MV-4-11 (cell line): ENCODE measurements around the gene TMCO2.

Experiments
- DNase-seq: peaks from one replicate; lab custom pipeline; 2025; lab: John Stamatoyannopoulos, UW

TMCO2 gene

DNA sequence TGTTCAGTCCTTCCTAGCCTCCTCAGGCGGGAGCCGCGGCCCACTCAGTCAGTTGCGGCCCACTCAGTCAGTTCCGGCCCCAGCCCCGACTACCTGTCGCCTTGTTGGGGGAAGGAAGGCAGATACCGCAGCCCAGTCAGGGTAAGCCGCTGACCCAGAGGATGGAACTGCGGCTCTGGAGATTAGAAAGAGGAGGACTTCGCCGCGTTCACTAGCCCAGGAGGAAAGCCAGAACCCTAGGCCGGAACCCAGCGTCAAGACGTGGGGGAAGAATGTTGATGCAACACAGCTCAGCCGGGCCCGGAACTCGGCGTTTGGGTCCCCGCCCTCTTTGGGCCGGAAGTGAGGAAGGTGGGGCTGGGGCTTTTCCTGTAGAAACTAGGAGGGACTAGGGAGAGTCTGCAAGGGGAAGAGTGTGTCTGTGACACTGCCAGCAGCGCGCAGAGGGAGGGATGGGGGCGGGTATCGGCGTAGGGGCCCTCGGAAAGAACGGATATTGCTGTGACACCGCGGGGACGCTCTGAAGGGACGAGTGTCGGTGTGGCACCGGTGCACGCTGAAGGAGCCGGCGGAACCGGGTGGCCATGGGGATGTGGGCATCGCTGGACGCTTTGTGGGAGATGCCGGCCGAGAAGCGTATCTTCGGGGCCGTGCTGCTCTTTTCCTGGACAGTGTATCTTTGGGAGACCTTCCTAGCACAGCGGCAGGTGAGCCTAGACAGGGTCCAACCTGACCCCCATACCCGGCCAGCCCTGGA lies 10.1 kb downstream of the TMCO2 start, which contains the start of gene ZMPSTE24:
Gene ZMPSTE24 (plus strand): TSS at position 549 of the 757 bp plus-strand sequence. CDS start 36 bp downstream, at position 585.
- peak; percentile 96 for DNase-seq

DNA sequence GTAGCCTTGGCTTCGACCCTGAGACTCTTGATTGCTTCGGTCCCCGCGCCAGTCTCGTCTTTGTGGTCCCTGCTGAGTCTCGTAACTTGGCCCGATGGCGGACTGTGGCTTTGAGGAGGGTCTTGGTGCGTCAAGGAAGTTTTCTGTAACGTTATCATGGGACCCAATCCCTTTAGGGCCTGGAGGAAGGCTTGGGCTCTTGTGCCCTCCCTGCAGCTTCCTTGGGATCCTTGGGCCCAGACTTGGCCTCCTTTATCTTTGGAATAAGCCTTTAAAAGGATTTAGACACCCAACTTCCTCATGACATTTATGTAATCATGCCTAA lies 10.7 kb downstream of the TMCO2 start:
- peak; percentile 25 for DNase-seq

DNA sequence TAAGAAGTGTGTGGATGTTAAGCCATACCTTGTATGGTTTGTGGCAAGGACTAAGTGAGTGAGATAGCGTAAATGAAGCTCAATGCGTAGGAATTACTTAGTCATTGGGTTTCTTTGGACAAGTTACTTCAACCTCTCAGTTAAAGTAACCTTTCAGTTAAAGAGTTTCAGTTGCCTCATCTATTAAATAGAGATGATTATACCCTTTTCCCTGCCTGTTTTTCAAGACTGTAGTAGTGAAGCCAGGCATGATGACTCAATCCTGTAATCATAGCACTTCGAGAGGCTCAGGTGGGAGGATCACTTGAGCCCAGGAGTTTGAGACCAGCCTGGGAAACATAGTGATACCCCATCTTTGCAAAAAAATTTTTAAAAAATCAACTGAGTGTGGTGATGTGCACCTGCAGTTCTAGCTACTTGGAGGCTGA lies 16.6 kb downstream of the TMCO2 start:
- DNase-seq: no peak

DNA sequence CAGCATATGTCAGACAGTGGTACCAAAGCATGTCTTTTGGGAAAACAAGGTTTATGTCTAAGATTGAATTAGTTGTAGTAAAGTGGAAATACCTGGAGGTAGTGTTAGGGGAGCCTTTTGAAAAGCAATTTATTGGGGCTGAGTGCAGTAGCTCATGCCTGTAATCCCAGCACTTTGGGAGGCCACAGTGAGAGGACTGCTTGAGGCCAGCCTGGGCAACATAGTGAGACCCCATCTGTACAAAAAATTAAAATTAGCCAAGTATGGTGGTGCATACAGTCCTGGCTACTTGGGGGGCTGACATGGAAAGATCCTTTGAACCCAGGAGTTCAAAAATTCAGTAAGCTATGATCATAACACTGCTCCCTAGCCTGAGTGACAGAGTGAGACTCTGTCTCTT lies 17.6 kb downstream of the TMCO2 start:
- no peak for DNase-seq

DNA sequence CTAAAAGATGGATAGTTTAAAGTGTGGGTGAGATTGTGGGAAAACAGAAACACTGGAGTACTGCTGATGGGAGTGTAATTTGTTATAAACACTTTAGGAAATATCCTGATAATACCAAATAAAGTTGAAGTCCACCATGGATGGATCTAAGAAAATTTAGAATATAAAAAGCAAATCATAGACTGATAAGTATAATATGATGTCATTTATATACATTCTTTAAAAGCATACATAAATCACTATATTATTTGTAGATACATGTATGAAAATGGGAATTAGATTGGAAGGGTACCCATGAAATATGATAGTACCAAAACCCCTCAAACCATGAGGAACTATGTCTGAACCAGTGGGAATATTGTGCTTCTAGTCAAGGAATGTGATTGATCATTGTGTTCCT lies 18.2 kb downstream of the TMCO2 start:
- DNase-seq: no peak

DNA sequence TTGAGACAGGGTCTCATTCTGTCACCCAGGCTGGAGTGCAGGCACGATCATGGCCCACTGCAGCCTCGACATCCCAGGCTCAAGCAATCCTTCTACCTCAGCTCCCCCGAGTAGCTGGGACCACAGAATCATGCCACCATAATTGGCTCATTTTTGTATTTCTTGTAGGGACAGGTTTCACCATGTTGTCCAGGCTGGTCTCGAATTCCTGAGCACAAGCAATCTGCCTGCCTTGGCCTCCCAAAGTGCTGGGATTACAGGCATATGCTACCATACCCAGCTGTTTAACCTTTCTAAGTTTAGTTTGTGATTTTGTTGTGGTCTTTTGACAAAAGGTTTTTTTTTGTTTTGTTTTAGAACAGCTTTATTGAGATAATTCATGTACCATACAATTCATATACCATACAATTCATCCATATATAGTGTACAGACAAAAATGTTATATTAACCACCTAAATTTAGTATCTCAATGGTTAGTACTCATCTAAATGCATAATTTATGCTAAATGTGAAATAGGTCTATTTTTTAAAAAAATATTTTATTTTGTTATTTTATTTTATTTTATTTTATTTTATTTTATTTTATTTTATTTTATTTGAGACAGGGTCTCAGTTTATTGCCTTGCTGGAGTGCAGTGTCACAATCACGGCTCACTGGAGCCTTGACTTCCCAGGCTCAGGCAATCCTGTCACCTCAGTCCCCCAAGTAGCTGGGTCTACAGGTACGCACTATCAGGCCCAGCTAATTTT lies 19.2 kb downstream of the TMCO2 start:
- DNase-seq: no peak

DNA sequence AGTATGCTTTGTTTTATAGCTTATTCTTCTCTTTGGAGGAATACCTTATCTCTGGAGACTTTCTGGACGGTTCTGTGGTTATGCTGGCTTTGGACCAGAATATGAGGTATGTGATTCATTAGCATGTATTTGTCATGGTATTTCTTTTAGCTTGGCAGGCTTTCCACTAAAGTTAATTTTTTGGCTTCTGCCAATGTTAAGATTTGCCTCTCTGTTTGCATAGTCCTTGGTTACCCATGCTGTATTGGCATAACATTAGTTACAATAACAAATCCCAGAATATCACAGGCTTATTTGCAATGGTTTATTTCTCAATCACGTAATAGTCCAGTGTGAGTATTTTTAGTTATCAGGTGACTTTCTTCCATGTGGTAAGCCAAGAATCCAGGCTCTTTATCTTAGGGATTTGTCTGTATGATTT lies 20.0 kb downstream of the TMCO2 start:
- no peak for DNase-seq

DNA sequence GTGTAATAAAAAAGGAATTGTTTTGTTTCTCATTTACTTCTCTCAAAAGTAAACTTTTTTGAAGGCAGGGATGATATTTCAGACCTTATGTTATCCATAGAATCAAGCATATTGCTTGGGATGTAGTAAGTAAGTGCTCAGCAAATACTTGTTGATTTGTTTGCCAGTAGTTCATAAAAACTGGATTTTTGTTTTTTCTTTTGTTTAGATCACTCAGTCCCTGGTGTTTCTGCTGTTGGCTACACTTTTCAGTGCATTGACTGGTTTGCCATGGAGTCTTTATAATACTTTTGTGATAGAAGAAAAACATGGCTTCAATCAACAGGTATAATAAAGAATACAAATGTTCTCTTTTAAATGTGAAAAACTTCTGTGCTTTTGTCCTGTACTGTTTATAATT lies 20.5 kb downstream of the TMCO2 start:
- DNase-seq: no peak

DNA sequence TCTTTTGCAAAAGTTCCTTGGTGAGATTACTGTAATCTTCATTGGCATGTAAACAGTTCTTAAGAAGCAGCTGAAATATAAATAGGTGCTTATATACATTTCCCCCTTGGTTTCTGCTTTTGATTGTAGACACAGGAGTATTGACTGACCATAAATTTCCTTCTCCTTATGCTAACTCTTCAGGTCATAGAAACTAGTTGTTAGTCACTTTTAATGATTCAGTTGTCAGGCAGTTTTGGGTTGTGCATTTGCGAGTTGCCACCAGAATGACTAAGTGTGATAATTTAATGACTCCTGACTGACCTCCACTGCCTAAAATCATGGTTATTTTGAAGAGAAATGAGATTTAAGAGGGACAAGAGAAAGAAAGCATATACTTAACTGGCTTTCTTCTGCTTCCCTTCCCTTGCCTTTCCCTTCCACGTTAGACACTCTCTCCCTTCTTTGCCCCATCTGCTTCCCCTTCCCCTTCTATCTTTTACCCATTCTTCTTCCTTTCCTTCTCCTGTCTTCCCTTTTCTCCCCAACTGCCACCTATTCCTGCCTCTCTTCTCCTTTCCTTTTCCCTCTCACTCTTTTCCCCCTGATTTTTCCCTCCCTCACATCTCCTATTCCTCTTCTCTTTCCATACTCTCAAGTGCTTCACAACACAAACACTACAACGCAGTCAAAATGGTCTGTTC lies 22.6 kb downstream of the TMCO2 start:
- DNase-seq: peak; percentile 9

DNA sequence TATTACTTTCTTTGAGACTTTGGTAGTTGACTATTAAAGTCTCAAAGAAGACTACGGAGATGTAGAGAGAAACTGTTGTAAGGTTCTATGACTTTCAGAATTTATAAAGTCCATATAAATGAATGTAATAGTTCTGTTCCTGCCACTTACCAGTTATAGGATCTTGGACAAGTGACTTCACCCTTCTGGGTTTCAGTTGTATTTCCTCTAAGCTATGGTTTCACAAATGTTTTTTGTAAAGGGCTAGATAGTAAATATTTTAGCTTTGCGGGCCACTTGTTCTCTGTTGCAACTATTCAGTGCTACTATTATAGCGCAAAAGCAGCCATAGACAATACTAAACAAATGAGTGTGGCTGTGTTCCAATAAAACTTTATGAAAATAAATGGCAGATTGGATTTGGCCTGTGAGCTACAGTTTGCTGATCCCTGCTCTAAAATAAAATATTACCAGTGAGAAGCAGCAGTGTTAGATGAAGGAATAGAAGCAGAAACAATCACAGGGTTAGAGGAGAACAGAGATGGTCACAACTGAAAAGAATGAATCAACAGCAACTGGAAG lies 25.0 kb downstream of the TMCO2 start:
- peak; percentile 68 for DNase-seq

DNA sequence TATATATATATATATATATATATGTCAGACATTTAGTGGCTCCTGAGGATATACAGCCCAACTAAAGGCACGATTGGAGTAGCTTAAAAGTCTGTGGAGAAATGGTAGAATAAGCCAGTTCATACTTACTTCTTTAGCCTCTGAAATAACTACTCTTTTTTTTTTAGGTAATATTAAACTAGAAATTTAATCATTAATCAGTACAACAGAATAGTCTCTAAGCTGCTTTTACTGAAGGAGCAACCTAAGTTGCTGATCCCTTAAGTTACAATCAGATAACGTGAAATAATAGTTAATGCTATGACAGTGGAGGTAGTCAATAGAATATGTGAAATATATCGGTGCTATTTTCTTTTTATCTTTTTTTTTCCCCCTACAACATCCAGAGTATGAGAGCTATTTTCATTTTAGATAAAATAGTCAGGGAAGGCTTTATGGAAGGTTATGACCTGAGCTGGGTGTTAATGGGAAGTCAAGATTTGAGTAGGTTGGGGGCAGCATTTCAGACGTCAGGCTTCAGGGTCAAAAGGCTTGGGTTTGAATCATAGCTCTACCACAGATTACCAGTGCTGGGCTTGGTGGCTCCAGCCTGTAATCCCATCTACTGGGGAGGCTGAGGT lies 25.9 kb downstream of the TMCO2 start:
- DNase-seq: no peak

DNA sequence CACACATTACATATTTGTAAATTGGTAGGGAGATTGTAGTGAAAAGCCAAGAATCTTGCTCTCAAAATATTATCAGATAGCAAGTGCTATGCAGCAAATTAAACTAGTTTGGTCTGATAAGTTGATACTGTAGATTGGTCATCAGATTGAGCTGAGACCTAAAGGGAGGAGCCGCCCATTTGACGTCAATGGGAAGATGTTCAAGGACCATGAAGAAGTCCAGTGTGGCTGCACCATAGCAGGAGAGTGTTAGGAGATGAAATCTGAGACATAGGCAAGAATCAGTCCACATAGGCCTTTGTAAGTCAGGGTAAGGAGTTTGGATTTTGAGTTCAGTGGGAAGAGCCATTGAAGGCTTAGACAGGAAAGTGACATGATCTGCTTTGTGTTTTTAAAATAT lies 26.6 kb downstream of the TMCO2 start:
- no peak for DNase-seq

DNA sequence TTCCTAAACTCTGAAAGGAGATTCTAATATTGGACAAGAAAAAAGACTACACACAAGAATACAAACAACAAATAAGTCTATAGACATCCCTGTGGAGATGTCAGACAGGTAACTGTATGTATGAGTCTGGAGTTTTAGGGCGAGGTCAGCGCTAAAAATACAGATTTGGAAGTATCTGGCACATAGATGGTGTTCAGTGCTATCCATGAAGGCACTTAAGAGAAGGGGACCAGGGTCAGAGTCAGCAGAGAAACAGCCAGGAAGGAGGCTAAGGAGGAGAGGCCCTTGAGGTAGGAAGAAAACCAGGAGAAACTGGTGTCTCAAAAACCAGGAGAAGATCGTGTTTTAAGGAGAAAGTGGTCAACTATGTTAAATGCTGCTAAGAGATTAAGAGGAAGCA lies 28.4 kb downstream of the TMCO2 start:
- DNase-seq: no peak

DNA sequence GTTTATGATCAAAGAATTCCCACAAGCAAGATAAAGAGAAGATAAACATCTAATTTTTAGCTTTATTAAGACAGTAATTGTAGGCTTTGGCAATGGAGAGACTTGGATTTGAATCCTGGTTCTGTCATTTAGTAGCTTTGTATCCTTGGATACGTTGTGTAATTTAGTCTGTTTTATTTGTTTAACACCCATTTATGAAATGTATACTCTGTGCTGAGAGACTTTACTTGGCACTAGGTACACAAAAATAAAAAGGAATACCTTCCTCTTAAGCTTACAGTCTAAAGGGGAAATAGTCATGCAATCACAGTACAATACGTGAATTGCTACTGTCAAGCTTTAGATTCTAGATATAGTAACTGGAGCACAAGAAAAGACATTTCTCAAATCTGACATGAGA lies 34.1 kb downstream of the TMCO2 start:
- DNase-seq: no peak

DNA sequence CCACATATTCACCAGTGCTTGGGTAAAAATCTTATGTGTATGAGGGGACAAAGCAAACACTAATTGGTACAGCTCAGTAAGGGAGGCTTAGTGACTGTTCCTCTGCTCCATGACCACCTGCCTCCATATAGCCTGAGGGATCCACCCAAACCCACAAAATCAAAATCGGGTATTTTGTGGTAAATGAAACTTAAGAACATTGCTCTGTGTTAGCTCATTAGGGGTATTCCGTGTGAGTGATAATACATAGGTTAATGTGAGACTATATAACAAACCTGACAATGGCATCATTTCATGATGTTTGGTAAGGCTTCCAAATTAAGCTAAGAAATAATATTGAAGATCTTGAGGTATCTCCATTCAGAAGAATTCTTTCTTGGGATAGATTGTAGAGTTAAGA lies 43.6 kb downstream of the TMCO2 start:
- no peak for DNase-seq

DNA sequence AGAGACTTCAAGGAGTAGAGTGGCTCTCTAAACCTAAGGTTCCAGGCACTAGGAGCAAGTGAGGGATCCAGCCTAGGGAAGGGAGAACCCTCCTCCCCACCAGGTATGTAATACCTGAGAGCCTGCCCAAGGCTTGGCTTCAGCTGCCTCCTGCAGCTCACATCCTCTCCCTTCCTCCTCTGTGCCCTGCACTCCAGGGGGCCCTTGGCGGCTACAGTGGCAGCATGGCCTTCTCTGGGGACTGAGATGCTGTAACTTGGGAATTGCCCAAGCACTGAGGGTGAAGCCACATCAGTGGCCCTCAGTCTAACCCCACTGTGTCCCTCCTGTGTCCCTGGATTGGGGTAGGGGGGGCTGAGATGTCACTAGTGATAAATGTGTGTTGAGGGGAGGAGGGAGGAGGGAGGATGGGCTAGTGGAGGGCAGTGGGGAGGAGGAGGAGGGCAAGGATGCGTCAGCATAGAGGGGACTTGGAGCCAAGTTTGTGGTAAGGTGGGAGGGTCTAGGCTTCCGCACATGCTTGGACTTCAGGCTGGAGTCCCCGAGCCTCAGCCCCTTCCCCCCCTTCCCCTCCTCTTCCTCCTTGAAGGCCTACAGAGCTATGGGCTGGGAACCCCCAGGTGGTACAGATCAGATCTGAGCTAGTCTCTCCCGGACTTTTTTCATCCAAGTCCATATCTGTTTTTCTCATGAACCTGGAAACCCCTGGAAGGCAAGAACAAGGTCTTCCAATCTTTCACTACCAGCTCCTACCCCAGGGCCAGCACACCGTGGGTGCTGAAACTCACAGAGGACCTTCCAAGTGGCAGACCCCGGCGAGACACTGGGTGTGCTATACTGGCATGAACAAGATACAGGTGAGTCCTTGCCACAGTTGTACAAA lies 51.9 kb downstream of the TMCO2 start:
- DNase-seq: no peak

DNA sequence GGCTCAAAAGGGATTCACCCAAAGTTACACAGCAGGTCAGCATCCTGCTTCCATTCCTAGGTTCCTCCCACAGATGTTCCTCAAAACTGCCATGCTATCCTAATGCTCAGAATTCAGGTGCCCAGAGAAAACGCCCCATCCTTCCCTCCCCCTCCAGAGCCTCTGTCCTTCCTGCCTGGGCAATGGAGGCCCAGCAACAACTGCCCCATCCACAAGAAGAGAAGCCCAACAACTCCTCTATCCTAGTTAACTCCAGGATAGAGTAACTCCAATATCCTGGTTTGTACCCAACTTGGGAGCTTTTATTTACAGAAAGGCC lies 52.5 kb downstream of the TMCO2 start:
- no peak for DNase-seq

DNA sequence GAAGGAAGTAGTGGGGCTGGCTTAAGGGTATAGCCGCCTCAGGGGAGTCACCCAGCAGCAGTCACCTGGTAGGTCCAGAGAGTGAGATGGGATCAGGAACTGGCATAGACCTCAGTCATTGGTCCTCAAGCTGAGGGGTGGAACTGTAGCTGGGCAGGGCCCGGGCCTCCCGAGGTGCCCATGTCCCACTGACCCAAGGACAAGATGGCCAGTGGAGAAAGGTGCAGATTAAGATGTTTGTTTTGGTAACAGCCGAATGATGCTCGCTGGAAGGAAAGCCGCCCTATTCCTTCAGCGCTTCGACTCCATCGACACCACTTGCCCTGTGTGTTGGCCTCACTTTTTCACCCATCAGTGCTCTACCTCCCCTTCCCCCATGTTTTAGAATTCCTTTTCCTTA lies 52.9 kb downstream of the TMCO2 start:
- DNase-seq: no peak

DNA sequence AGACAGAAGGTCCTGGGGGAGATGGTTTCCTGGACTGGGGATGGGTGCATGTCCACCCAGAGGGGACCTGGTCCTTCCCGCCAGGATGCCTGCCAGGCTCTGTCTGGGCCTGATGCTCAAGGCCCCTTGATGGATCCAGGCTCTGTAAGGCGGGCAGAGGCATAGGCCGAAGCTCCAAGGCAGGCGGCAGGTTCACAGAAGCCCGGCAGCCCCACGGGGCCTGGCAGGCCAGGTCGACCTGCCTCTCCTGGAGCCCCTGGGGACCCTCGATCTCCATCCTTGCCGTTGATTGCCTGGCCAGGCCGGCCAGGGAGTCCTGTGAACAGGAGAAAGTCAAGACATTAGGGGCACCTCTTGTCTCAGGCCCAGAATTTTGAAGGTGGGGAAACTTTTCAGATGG lies 53.3 kb downstream of the TMCO2 start:
- DNase-seq: no peak
